ENCODE results near the gene CACNG3. TPM values are rescaled to one million over a fixed set of nuclear protein-coding genes. Genes with fewer than 3 reads are reported as not detected.

CACNG3 gene
- total RNA-seq, 2 experiments from 2014 or later = not detected

- POLR2A ChIA-PET = no interaction called here
- peaks cover 7% of the 10 kb centered on the region for H3K27me3 Mint-ChIP-seq
- CTCF ChIA-PET = no interaction called here
These were observed 97.5 kb downstream of the CACNG3 start for GRCh38 chr16:24353622-24354021.

DNA sequence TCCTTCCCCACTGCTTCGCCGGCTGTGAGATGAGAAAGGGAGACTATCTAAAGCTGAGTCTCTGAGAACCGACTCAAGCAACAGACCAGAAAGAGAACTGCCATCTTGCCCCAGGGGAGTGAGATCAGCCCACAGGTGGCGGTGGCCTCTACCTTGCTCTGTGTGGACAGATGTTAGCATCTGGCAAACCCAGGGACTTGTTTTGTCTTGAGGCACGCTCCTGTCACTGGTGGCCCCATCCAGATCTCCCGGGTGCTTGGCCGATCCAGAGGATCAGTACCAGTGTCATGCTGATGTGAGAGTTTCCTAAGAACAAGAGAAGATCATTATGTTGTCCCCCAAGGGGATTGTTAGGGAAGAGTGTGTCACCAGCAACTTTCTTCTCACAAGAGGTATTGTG is 101.4 kb downstream of the CACNG3 start:
- H3K4me1 ChIP-seq (ENCODE audit: insufficient read depth, low read length) = no peaks in the 10 kb centered on the region
- no peak for ATAC-seq (ENCODE audit: poor library complexity)
- no peak overlapping the region for H3K4me3 ChIP-seq (ENCODE audit: low read length)
- Mint-ChIP-seq H3K4me3 (no peak overlapping the region), H3K27me3 (peaks cover 18% of the 10 kb centered on the region), H3K36me3 (ENCODE audit: low read depth) (no peaks in the 10 kb centered on the region), H3K9me3 (no peaks in the 10 kb centered on the region), H3K27ac (no peak overlapping the region), H3K4me1 (ENCODE audit: low read depth) (no peaks in the 10 kb centered on the region)
- ChIA-PET CTCF (no interaction called here), POLR2A (no interaction called here)
- TF ChIP-seq CTCF (IDR thresholded peaks at IDR 0.05) = no peak
- no peaks in the 10 kb centered on the region for H3K27me3 ChIP-seq (ENCODE audit: control insufficient read depth in 1 of 2, insufficient read depth in 2 of 2, low read length in 2 of 2)
- no peaks in the 10 kb centered on the region for H3K36me3 ChIP-seq (ENCODE audit: insufficient read depth, low read length)
- DNase-seq = no peak
- peaks cover 0 to 3% of the 10 kb centered on the region in 2 experiments for H3K9me3 ChIP-seq (ENCODE audit: control insufficient read depth in 1 of 2, insufficient read depth in 1 of 2, low read length in 2 of 2)
- no peak overlapping the region for H3K27ac ChIP-seq (ENCODE audit: low read depth in 1 of 2, low read length in 2 of 2)
- intact Hi-C loops (cut with DNase I, micrococcal nuclease) = no loop called here

More at GRCh38 chr16:24353622-24354021, 97.5 kb downstream of the CACNG3 start:
- Mint-ChIP-seq H3K4me3 (no peak overlapping the region), H3K4me1 (ENCODE audit: low read depth) (no peaks in the 10 kb centered on the region), H3K36me3 (ENCODE audit: low read depth) (no peaks in the 10 kb centered on the region), H3K27ac (no peak overlapping the region), H3K9me3 (no peaks in the 10 kb centered on the region)
- Histone ChIP-seq H3K27ac (ENCODE audit: low read depth in 1 of 2, low read length in 2 of 2) (no peak overlapping the region), H3K9me3 (ENCODE audit: control insufficient read depth in 1 of 2, insufficient read depth in 1 of 2, low read length in 2 of 2) (peaks cover 0 to 3% of the 10 kb centered on the region in 2 experiments), H3K27me3 (ENCODE audit: control insufficient read depth in 1 of 2, insufficient read depth in 2 of 2, low read length in 2 of 2) (no peaks in the 10 kb centered on the region), H3K36me3 (ENCODE audit: insufficient read depth, low read length) (no peaks in the 10 kb centered on the region), H3K4me1 (ENCODE audit: insufficient read depth, low read length) (no peaks in the 10 kb centered on the region), H3K4me3 (ENCODE audit: low read length) (no peak overlapping the region)
- intact Hi-C loops (cut with DNase I, micrococcal nuclease) = no loop called here
- no peak for TF ChIP-seq CTCF (IDR thresholded peaks at IDR 0.05)
- no peak for DNase-seq
- no peak for ATAC-seq (ENCODE audit: poor library complexity)

GRCh38 chr16:24358117-24358516 is 102.0 kb downstream of the CACNG3 start:
- no peaks in the 10 kb centered on the region for H3K9me3 Mint-ChIP-seq
- H3K27ac Mint-ChIP-seq = no peak overlapping the region
- Histone ChIP-seq H3K4me3 (ENCODE audit: low read length) (no peak overlapping the region), H3K4me1 (ENCODE audit: insufficient read depth, low read length) (no peaks in the 10 kb centered on the region), H3K27me3 (ENCODE audit: control insufficient read depth in 1 of 2, insufficient read depth in 2 of 2, low read length in 2 of 2) (no peaks in the 10 kb centered on the region), H3K9me3 (ENCODE audit: control insufficient read depth in 1 of 2, insufficient read depth in 1 of 2, low read length in 2 of 2) (peaks cover 0 to 3% of the 10 kb centered on the region in 2 experiments), H3K36me3 (ENCODE audit: insufficient read depth, low read length) (no peaks in the 10 kb centered on the region), H3K27ac (ENCODE audit: low read depth in 1 of 2, low read length in 2 of 2) (no peak overlapping the region)
- POLR2A ChIA-PET = no interaction called here
- no peaks in the 10 kb centered on the region for H3K36me3 Mint-ChIP-seq (ENCODE audit: low read depth)
- no peak overlapping the region for H3K4me3 Mint-ChIP-seq
- no peaks in the 10 kb centered on the region for H3K4me1 Mint-ChIP-seq (ENCODE audit: low read depth)
- ATAC-seq (ENCODE audit: poor library complexity) = no peak
- CTCF ChIA-PET = no interaction called here
- intact Hi-C loops (cut with DNase I, micrococcal nuclease) = no loop called here
- DNase-seq = no peak
- H3K27me3 Mint-ChIP-seq = peaks cover 24% of the 10 kb centered on the region
- TF ChIP-seq CTCF (IDR thresholded peaks at IDR 0.05) = no peak

All from CD4-positive, alpha-beta T cell (primary cell).